ENCODE measurements around the gene ORAI3. TPM values are rescaled to one million over a fixed set of nuclear protein-coding genes. Genes with fewer than 3 reads are reported as not detected.

Gene ORAI3
- polyA plus RNA-seq, 2 of the 4 experiments (the other 2 are of a cell fraction), result 10.5 to 14.1 TPM

DNA sequence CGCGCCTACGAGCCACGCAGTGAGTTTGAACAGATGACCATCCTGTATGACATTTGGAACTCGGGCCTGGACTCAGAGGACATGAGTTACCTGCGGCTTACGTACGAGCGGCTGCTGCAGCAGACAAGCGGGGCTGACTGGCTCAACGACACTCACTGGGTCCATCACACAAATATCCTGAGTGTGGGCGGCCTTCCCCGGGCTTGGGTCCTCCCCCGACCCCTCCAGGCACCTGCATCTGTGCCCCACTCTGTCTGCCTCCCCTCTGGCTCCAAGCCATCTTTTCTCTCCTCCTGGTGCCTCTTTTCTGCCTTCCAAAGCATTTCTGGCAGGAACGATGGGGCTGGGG, 31.1 kb downstream of the ORAI3 start:
- peaks cover 2% of the 10 kb centered on the region; the same call in 1 of the 3 replicates for H3K4me1 ChIP-seq
- ATAC-seq (no peak), DNase-seq (ENCODE audit: low read depth in 1 of 2, low spot score in 1 of 2) (no peak), FAIRE-seq (no peak)
- no peak overlapping the region for H3K27ac ChIP-seq
- ChIA-PET CTCF (interaction anchor here (7.8 kb wide), 1 partner anchor 164 kb away, joined by 78 read pairs; no protein-coding TSS in a partner anchor), POLR2A (no interaction called here)
- 94% methylated on average over 12 of the region's 15 CpGs for WGBS (ENCODE audit: missing lambda C conversion rate)
- H3K9me3 ChIP-seq, result no peaks in the 10 kb centered on the region
- H3K4me2 ChIP-seq, result no peak overlapping the region
- TF ChIP-seq MYC (IDR thresholded peaks at IDR 0.05; ENCODE audit: borderline replicate concordance, low read length) (no peak), HOXB13 (CRISPR knock-in tag; IDR thresholded peaks at IDR 0.05; ENCODE audit: low read depth) (no peak), EP300 (IDR thresholded peaks at IDR 0.05) (no peak), CBX2 (IDR thresholded peaks at IDR 0.05; ENCODE audit: borderline replicate concordance, low read depth) (no peak)
- TF ChIP-seq, protein P1, sequence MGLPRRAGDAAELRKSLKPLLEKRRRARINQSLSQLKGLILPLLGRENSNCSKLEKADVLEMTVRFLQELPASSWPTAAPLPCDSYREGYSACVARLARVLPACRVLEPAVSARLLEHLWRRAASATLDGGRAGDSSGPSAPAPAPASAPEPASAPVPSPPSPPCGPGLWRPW (IDR thresholded peaks at IDR 0.05), result no peak
- H3K4me3 ChIP-seq, result no peak overlapping the region

DNA sequence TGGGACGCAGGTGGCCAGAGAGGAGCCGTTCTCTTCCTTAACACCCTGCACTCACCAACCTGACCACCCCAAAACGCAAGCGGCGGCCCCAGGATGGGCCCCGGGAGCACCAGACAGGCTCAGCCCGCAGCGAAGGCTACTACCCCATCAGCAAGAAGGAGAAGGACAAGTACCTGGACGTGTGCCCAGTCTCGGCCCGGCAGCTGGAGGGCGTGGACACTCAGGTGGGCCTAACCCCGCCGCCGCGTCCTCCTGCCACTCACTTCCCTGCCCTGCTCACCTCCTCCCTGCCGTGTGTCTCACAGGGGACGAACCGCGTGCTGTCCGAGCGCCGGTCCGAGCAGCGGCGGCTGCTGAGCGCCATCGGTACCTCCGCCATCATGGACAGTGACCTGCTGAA, 31.6 kb downstream of the ORAI3 start:
- Histone ChIP-seq H3K27ac (no peak overlapping the region), H3K4me3 (no peak overlapping the region), H3K4me1 (peaks cover 7% of the 10 kb centered on the region), H3K9me3 (no peaks in the 10 kb centered on the region), H3K4me2 (no peak overlapping the region)
- TF ChIP-seq HOXB13 (CRISPR knock-in tag; IDR thresholded peaks at IDR 0.05; ENCODE audit: low read depth), result no peak
- no peak for TF ChIP-seq TFCP2L1 (CRISPR knock-in tag; IDR thresholded peaks at IDR 0.05)
- TF ChIP-seq, protein P2, sequence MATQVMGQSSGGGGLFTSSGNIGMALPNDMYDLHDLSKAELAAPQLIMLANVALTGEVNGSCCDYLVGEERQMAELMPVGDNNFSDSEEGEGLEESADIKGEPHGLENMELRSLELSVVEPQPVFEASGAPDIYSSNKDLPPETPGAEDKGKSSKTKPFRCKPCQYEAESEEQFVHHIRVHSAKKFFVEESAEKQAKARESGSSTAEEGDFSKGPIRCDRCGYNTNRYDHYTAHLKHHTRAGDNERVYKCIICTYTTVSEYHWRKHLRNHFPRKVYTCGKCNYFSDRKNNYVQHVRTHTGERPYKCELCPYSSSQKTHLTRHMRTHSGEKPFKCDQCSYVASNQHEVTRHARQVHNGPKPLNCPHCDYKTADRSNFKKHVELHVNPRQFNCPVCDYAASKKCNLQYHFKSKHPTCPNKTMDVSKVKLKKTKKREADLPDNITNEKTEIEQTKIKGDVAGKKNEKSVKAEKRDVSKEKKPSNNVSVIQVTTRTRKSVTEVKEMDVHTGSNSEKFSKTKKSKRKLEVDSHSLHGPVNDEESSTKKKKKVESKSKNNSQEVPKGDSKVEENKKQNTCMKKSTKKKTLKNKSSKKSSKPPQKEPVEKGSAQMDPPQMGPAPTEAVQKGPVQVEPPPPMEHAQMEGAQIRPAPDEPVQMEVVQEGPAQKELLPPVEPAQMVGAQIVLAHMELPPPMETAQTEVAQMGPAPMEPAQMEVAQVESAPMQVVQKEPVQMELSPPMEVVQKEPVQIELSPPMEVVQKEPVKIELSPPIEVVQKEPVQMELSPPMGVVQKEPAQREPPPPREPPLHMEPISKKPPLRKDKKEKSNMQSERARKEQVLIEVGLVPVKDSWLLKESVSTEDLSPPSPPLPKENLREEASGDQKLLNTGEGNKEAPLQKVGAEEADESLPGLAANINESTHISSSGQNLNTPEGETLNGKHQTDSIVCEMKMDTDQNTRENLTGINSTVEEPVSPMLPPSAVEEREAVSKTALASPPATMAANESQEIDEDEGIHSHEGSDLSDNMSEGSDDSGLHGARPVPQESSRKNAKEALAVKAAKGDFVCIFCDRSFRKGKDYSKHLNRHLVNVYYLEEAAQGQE (IDR thresholded peaks at IDR 0.05), result no peak
- TF ChIP-seq, protein P1 (IDR thresholded peaks at IDR 0.05), result no peak
- TF ChIP-seq, protein P3, sequence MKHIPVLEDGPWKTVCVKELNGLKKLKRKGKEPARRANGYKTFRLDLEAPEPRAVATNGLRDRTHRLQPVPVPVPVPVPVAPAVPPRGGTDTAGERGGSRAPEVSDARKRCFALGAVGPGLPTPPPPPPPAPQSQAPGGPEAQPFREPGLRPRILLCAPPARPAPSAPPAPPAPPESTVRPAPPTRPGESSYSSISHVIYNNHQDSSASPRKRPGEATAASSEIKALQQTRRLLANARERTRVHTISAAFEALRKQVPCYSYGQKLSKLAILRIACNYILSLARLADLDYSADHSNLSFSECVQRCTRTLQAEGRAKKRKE (CRISPR knock-in tag; IDR thresholded peaks at IDR 0.05; ENCODE audit: low read depth), result no peak
- TF ChIP-seq, protein P4, sequence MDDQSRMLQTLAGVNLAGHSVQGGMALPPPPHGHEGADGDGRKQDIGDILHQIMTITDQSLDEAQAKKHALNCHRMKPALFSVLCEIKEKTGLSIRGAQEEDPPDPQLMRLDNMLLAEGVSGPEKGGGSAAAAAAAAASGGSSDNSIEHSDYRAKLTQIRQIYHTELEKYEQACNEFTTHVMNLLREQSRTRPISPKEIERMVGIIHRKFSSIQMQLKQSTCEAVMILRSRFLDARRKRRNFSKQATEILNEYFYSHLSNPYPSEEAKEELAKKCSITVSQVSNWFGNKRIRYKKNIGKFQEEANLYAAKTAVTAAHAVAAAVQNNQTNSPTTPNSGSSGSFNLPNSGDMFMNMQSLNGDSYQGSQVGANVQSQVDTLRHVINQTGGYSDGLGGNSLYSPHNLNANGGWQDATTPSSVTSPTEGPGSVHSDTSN (IDR thresholded peaks at IDR 0.05), result no peak
- TF ChIP-seq EP300 (IDR thresholded peaks at IDR 0.05), result no peak
- TF ChIP-seq NFE2L2 (conservative IDR thresholded peaks at IDR 0.05; ENCODE audit: low read length), result no peak
- TF ChIP-seq KDM1A (IDR thresholded peaks at IDR 0.05; ENCODE audit: low read depth), result no peak
- no peak for TF ChIP-seq FOXS1 (CRISPR knock-in tag; IDR thresholded peaks at IDR 0.05)
- TF ChIP-seq RFX5 (IDR thresholded peaks at IDR 0.05), result no peak
- TF ChIP-seq EHMT2 (IDR thresholded peaks at IDR 0.05; ENCODE audit: low read depth), result no peak
- no peak for TF ChIP-seq EHF (CRISPR knock-in tag; IDR thresholded peaks at IDR 0.05)
- no peak for TF ChIP-seq KDM5A (IDR thresholded peaks at IDR 0.05)
- no peak for TF ChIP-seq POLR2A (IDR thresholded peaks at IDR 0.05; ENCODE audit: low read length)
- TF ChIP-seq SMC3 (IDR thresholded peaks at IDR 0.05), result no peak
- TF ChIP-seq PHF8 (IDR thresholded peaks at IDR 0.05; ENCODE audit: borderline replicate concordance, low read depth), result no peak
- TF ChIP-seq, protein P5, sequence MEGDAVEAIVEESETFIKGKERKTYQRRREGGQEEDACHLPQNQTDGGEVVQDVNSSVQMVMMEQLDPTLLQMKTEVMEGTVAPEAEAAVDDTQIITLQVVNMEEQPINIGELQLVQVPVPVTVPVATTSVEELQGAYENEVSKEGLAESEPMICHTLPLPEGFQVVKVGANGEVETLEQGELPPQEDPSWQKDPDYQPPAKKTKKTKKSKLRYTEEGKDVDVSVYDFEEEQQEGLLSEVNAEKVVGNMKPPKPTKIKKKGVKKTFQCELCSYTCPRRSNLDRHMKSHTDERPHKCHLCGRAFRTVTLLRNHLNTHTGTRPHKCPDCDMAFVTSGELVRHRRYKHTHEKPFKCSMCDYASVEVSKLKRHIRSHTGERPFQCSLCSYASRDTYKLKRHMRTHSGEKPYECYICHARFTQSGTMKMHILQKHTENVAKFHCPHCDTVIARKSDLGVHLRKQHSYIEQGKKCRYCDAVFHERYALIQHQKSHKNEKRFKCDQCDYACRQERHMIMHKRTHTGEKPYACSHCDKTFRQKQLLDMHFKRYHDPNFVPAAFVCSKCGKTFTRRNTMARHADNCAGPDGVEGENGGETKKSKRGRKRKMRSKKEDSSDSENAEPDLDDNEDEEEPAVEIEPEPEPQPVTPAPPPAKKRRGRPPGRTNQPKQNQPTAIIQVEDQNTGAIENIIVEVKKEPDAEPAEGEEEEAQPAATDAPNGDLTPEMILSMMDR (IDR thresholded peaks at IDR 0.05), result no peak
- no peak for ATAC-seq
- POLR2A ChIA-PET, result no interaction called here
- CTCF ChIA-PET, result interaction anchor here (0.7 to 7.8 kb wide), 3 partner anchors 116 to 463 kb away, joined by 3 to 97 read pairs (median 78); partner anchors contain the start of gene VKORC1
- DNase-seq (ENCODE audit: low read depth in 1 of 2, low spot score in 1 of 2), result no peak
- FAIRE-seq, result no peak
- 90% methylated on average over 21 of the region's 29 CpGs for WGBS (ENCODE audit: missing lambda C conversion rate)
